Stimulated activated naive B cell treated with anti-CD40 and anti-IgM and Interleukin-4, amounts not matched to agents 10 μg/mL and 1 μg/mL and 100 μg/mL, for 72 hours (primary cell): Measurements from ENCODE around the gene FKBP4.

ENCODE experiments used
- ATAC-seq, 2 donors: fragments of 150-1000 bp; cut with Tn5 transposase; replicated peaks; 2 replicates each; pipeline ENCODE4 v1.10.0; 2021; ENCODE audit warnings: moderate library complexity in 1 of 2
- DNase-seq: peaks from one replicate; pipeline ENCODE4 v3.0.0; 2021
- H3K27ac Mint-ChIP-seq: one replicate; pipeline ENCODE4 v1.8.0; 2022; ENCODE audit warnings: mild to moderate bottlenecking, mixed read lengths
- H3K27me3 Mint-ChIP-seq, 2 donors: one replicate each; pipeline ENCODE4 v1.8.0; 2022; ENCODE audit warnings: mixed read lengths in 2 of 2
- H3K36me3 Mint-ChIP-seq, 2 donors: one replicate each; pipeline ENCODE4 v1.8.0; 2022; ENCODE audit warnings: mixed read lengths in 2 of 2, mild to moderate bottlenecking in 1 of 2
- H3K4me1 Mint-ChIP-seq, 2 donors: one replicate each; pipeline ENCODE4 v1.8.0; 2022; ENCODE audit warnings: mixed read lengths in 2 of 2, mild to moderate bottlenecking in 1 of 2
- H3K4me3 Mint-ChIP-seq, 2 donors: one replicate each; pipeline ENCODE4 v1.8.0; 2022; ENCODE audit warnings: mild to moderate bottlenecking in 2 of 2, mixed read lengths in 2 of 2, moderate library complexity in 1 of 2
- H3K9me3 Mint-ChIP-seq, 2 donors: one replicate each; pipeline ENCODE4 v1.8.0; 2022; ENCODE audit warnings: mixed read lengths in 2 of 2, mild to moderate bottlenecking in 1 of 2

Gene FKBP4

GRCh38 chr12:2834581-2835491 is 40.1 kb downstream of the FKBP4 start, which contains the start of gene NRIP2:
NRIP2 (minus strand) TSS chr12:2835035; CDS start chr12:2834983, 52 bp downstream.
- H3K27ac Mint-ChIP-seq, result peak within 1 kb of the TSS; percentile 68
- ATAC-seq (no peak), DNase-seq (no peak)
- no peaks in the 10 kb centered on the region for H3K9me3 Mint-ChIP-seq
- no peak within 1 kb of the TSS for H3K4me3 Mint-ChIP-seq
- H3K36me3 Mint-ChIP-seq, result peaks cover 37 to 55% of the 10 kb centered on the region in 2 donors
- no peaks in the 10 kb centered on the region for H3K27me3 Mint-ChIP-seq
- H3K4me1 Mint-ChIP-seq, result peaks cover 6 to 11% of the 10 kb centered on the region in 2 donors

- no peak overlapping the region for H3K4me3 Mint-ChIP-seq
- no peaks in the 10 kb centered on the region for H3K27me3 Mint-ChIP-seq
- peaks cover 41 to 53% of the 10 kb centered on the region in 2 donors for H3K36me3 Mint-ChIP-seq
- peaks cover 6 to 11% of the 10 kb centered on the region in 2 donors for H3K4me1 Mint-ChIP-seq
- no peaks in the 10 kb centered on the region for H3K9me3 Mint-ChIP-seq
- peak overlapping the region; percentile 10 for H3K27ac Mint-ChIP-seq
- DNase-seq, result no peak
- ATAC-seq, result no peak
These were observed 41.1 kb downstream of the FKBP4 start for GRCh38 chr12:2835691-2836403.

- Mint-ChIP-seq H3K36me3 (peaks cover 42 to 54% of the 10 kb centered on the region in 2 donors), H3K9me3 (no peaks in the 10 kb centered on the region), H3K27ac (no peak overlapping the region), H3K4me3 (no peak overlapping the region), H3K27me3 (no peaks in the 10 kb centered on the region), H3K4me1 (peaks cover 6 to 11% of the 10 kb centered on the region in 2 donors)
- no peak for ATAC-seq
- no peak for DNase-seq
These were observed 41.8 kb downstream of the FKBP4 start for GRCh38 chr12:2836574-2836973.

- H3K27ac Mint-ChIP-seq, result peak overlapping the region; percentile 65
- H3K9me3 Mint-ChIP-seq, result no peaks in the 10 kb centered on the region
- H3K36me3 Mint-ChIP-seq, result peaks cover 41 to 45% of the 10 kb centered on the region in 2 donors
- no peaks in the 10 kb centered on the region for H3K4me1 Mint-ChIP-seq
- no peaks in the 10 kb centered on the region for H3K27me3 Mint-ChIP-seq
- no peak overlapping the region for H3K4me3 Mint-ChIP-seq
- DNase-seq (no peak), ATAC-seq (no peak)
These were observed 46.4 kb downstream of the FKBP4 start for GRCh38 chr12:2841056-2841650.

GRCh38 chr12:2842948-2843347 is 48.2 kb downstream of the FKBP4 start:
- ATAC-seq, result no peak
- H3K36me3 Mint-ChIP-seq, result peaks cover 35 to 47% of the 10 kb centered on the region in 2 donors
- DNase-seq, result no peak
- H3K27ac Mint-ChIP-seq, result no peak overlapping the region
- no peaks in the 10 kb centered on the region for H3K27me3 Mint-ChIP-seq
- no peak overlapping the region for H3K4me3 Mint-ChIP-seq
- no peaks in the 10 kb centered on the region for H3K4me1 Mint-ChIP-seq
- H3K9me3 Mint-ChIP-seq, result no peaks in the 10 kb centered on the region

- Mint-ChIP-seq H3K36me3 (peaks cover 33 to 44% of the 10 kb centered on the region in 2 donors), H3K4me3 (no peak overlapping the region), H3K27ac (no peak overlapping the region), H3K9me3 (no peaks in the 10 kb centered on the region), H3K27me3 (no peaks in the 10 kb centered on the region), H3K4me1 (no peaks in the 10 kb centered on the region)
- ATAC-seq, result no peak
- no peak for DNase-seq
These were observed 50.0 kb downstream of the FKBP4 start for GRCh38 chr12:2844786-2845185.

- H3K27me3 Mint-ChIP-seq, result no peaks in the 10 kb centered on the region
- ATAC-seq, result no peak
These were observed 50.5 kb downstream of the FKBP4 start for GRCh38 chr12:2845280-2845679.

GRCh38 chr12:2851931-2852330 is 57.2 kb downstream of the FKBP4 start:
- ATAC-seq, result no peak
- peaks cover 26 to 35% of the 10 kb centered on the region in 2 donors for H3K36me3 Mint-ChIP-seq
- peaks cover 0 to 2% of the 10 kb centered on the region in 2 donors for H3K4me1 Mint-ChIP-seq

More at GRCh38 chr12:2845280-2845679, 50.5 kb downstream of the FKBP4 start:
- Mint-ChIP-seq H3K9me3 (no peaks in the 10 kb centered on the region), H3K27ac (no peak overlapping the region), H3K36me3 (peaks cover 30 to 41% of the 10 kb centered on the region in 2 donors), H3K4me3 (no peak overlapping the region), H3K4me1 (no peaks in the 10 kb centered on the region)
- DNase-seq, result no peak

GRCh38 chr12:2853626-2854025 is 58.9 kb downstream of the FKBP4 start:
- ATAC-seq, result peak; percentile 64 to 73
- Mint-ChIP-seq H3K9me3 (no peaks in the 10 kb centered on the region), H3K4me1 (peaks cover 0 to 2% of the 10 kb centered on the region in 2 donors), H3K27ac (no peak overlapping the region), H3K4me3 (no peak overlapping the region), H3K36me3 (peaks cover 17 to 29% of the 10 kb centered on the region in 2 donors), H3K27me3 (no peaks in the 10 kb centered on the region)
- peak; percentile 13 for DNase-seq

More at GRCh38 chr12:2851931-2852330, 57.2 kb downstream of the FKBP4 start:
- no peak for DNase-seq
- Mint-ChIP-seq H3K27me3 (no peaks in the 10 kb centered on the region), H3K4me3 (no peak overlapping the region), H3K9me3 (no peaks in the 10 kb centered on the region), H3K27ac (no peak overlapping the region)
